Neural cell (in vitro differentiated cells): ENCODE results near the gene STX16.

Source experiments
- CTCF ChIP-seq: fragments of 450-650 bp; IDR thresholded peaks from 2 replicates; pipeline ENCODE4 v1.5.1; 2014; ENCODE audit warnings: antibody characterized with exemption, mild to moderate bottlenecking, moderate library complexity; ENCODE audit not compliant: poor library complexity, severe bottlenecking
- EP300 ChIP-seq: fragments of 450-650 bp; conservative IDR thresholded peaks from 2 replicates; pipeline ENCODE4 v1.6.1; 2014; ENCODE audit warnings: antibody characterized with exemption, mild to moderate bottlenecking, moderate library complexity; ENCODE audit not compliant: poor library complexity, severe bottlenecking
- MXI1 ChIP-seq: fragments of 450-650 bp; conservative IDR thresholded peaks from 2 replicates; pipeline ENCODE4 v1.6.1; 2014; ENCODE audit warnings: antibody characterized with exemption, mild to moderate bottlenecking; ENCODE audit not compliant: poor library complexity, severe bottlenecking
- POLR2AphosphoS5 ChIP-seq: IDR thresholded peaks from 2 replicates; pipeline ENCODE4 v1.6.1; 2012
- RAD21 ChIP-seq: fragments of 450-650 bp; conservative IDR thresholded peaks from 2 replicates; pipeline ENCODE4 v1.6.1; 2014; ENCODE audit warnings: antibody characterized with exemption, mild to moderate bottlenecking, moderate library complexity
- TAF1 ChIP-seq: IDR thresholded peaks from 2 replicates; pipeline ENCODE4 v1.6.1; 2012; ENCODE audit warnings: low read depth

DNA sequence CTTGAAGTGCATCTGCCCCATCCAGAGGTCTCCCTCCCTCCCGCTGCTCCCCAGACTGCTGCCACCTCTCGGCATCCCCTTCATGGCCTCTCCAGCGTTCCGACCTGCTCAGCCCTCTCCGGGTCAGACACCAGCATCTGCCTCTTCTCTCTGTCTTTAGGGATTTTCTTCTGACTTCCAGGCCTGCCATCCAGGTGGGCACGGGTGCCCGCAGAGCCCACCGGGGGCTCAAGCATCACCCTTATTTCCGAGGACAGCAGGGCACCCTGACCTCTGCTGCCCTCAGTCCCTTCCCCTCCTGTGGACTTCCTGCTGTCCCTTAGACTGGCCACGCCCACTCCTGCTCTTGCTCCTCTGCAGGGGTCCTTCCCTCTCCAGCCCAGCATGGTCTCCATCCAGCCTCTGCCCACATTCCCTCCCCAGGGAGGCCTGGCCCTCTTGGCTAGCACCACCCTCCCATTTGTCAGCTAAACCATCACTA is 44.9 kb downstream of the STX16 start:
- no peak for TF ChIP-seq RAD21
- TF ChIP-seq CTCF: no peak
- no peak for TF ChIP-seq TAF1
- TF ChIP-seq MXI1: no peak
- no peak for TF ChIP-seq EP300
- TF ChIP-seq POLR2AphosphoS5: no peak
